ENCODE results near the gene OR52I1.

OR52I1 gene

DNA sequence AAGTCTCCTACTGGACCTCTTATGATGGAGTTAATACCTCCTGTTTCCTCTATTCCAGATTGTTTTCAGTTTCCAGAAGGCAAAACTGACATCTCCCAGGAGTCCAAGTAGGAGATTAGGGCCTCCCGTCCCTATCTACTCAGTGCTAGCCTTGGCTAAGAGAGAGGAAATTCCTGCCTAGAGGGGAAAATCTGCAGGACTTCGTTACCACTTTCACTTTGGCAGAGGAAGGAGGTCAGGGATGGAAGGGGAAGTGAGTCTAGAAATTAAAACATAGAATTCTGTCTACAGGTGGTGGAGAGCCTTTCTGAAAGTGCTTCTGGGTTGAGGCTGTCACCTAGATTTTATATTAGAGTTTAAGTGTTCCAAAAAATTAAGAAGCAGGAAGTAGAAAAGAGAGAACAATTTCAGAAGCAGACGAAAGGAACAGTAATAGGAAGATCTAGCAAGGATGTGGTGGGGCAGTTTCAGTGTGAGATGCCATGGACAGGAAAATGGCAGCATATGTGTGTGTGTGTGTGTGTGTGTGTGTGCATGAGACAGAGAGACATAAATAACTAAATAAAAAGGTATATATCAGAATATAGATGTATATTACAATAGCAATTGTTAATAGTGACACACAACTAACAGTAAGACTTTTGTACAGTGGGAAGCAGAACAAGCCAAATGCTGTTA, 16.6 kb downstream of the OR52I1 start:
- DNase-seq: no peak

DNA sequence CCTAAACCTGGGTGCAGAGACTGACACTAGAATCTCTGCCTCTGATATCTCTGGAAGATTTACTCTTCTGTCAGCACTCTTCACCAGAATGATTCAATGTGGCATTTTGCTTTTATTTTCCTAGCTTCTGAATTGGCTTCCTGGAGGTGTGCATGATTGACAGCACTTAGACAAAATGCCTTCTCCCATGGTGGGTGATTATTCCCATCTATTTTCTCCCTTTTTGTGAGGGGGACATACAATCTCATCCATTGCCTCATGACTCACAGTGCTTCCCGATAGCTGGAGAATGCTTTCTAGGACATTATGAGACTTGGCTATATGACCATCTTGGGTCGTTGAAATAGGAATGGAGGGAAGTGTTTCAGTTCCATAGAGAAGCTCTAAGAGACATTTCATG, 18.1 kb downstream of the OR52I1 start:
- no peak for DNase-seq

DNA sequence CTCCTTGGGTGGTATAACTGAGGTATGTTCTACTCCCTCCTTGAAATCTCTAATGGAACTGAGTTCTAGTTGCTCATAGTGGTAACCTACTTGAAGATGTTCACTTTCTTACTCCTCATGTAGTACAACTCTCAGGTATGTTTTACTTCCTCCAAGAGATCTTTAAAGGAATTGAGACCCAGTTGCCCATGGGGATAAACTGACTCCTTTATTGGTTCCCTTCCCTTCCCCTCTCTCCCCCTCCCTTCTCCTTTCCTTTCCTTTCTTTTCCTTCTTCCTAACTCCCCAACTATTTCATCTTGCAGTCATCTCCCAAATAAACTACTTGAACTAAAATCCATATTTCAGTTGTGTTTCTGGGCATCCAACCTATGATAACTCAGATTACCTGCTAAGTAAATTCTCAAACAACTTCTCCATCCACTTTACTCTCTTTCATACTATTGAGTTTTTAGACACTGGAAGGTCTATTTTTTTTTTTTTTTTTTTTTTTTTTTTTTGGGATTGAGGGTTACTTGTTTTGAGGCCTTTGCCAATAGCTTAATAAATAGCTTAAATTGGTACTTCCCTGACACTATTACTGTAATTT, 22.1 kb downstream of the OR52I1 start:
- DNase-seq: no peak

DNA sequence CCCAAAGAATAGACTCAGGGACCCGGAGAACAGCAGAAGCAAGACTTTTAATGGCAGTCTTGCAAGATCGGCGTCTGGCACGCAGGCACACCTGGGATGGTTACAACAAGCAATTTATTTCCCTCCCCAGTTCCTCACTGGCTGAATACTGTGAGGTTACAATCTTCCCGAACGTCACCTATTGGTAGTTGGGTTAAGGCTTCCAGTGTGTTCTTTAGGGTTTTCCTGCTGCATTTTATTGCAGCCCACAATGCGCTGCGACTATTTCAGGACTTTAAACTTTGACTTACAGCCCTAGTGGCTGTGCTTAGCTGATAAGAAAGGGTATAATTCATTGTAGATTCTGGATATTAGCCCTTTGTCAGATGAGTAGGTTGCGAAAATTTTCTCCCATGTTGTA, 25.7 kb downstream of the OR52I1 start:
- no peak for DNase-seq

DNA sequence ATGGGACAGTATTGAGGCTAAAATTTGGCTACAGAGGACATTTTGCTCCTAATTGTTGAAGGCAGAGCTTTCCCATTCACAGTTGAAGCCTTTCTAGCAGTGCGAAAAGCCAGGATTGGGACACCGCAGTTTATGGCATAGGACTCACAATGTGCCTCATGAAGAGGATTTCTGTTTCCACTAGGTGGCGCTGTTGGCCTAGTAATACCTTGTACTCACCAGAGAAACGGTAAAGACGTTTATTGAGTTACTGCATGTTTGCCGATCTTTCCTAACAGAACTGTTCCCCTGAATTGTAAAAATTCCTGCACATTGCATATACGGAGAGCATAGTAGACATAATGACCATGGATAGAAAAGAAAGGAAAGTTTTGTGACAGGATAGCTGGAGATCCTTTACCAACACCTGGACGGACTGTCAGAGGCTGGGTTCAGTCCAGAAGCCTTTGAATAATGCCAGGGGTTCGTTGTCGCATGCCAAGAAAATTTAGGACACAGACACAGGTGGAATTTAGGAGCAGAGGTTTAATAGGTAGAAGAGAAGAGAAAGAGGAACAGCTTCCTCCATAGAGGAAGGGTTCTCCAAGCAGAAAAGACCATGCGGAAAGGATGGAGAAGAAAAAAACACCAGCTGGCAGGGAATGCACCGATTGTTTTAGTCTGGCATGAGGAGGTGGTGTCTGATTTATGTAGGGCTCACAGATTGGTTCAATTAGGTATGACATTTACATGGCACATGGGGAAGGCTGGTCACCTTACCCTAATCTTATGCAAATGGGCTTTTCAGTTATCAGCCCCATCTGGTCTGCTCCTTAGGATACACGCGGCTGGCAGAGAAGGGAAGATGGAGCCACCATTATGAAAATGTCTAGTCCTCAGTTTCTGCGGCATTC, 32.6 kb downstream of the OR52I1 start:
- DNase-seq: peak in 10 of 51 donors; percentile 1 to 37 (median 11)

DNA sequence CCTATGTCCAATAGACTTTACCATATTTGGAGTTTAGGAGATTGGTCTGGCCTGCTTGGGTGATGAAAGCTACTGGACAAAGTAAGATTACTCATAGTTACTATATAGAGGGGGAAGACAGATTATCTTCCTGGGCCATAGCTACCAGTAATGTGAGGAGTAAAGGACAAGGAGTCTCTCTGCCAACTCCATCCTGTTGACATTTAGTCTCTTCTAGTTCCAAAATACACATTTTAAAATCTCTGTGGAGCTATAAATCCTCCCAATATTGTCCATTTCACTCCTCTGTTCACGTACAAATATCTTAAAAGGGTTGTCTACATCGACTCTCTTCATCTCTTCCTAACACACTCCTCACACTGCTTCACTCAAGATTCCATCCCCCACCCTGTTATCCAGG, 42.3 kb downstream of the OR52I1 start:
- DNase-seq: no peak

DNA sequence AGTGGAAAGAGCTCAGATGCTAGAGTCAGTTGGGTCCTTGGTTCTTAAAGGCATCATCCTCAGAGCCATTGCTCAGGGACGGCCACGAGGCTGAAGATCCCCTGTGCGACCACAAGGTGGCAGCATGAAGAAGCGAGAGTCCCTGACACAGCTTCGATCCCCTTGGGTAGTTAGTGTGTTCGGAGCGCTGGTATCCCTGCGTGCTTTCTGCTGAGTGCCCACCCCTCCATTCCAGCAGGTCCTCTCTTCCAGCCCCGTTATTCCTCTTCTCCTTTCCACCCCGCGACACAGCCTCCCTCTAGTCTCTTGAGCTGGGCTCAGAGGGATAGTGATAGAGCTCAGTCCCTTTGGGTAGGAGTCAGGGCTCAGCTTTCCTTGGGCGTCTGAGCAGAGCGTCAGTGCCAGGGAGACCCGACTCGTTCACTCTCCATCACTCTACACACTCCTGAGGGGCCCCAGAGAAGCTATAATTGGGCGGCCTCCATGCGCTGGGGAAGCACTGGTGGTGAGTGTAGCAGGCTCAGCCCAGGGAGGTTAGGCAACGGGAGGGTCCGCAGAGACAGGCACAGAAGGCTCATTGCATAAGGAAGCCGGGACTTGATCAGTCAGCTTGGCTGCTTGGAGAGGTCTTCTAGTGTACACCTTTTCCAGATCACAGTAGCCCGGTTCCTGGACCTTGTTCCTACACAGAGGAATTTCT, 43.3 kb downstream of the OR52I1 start, which contains the start of gene OR51D1:
TSS of gene OR51D1 (plus strand) at position 516 of the 700 bp plus-strand sequence. CDS start 2,314 bp downstream, outside the sequence.
- peak in 40 of 51 donors; percentile 2 to 72 (median 36) for DNase-seq

DNA sequence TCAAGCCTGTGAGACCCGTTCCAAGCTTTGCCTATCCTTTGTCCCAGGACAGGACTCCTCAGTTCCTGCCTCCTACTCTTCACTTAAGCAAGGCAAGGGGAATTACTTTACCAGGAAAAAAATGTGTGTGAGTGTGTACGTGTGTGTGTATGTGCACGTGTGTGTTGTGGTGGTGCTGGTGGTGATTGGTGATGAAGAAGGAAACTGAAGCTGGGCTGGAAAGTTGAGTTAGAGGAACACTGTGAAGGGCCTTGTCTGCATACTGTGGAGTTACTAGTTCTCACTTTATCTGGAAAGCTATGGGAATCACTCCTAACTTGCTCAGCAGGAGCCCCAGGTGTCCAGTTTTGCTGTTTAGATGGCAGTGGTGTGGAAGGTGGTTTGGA, 43.8 kb downstream of the OR52I1 start:
- no peak for DNase-seq

DNA sequence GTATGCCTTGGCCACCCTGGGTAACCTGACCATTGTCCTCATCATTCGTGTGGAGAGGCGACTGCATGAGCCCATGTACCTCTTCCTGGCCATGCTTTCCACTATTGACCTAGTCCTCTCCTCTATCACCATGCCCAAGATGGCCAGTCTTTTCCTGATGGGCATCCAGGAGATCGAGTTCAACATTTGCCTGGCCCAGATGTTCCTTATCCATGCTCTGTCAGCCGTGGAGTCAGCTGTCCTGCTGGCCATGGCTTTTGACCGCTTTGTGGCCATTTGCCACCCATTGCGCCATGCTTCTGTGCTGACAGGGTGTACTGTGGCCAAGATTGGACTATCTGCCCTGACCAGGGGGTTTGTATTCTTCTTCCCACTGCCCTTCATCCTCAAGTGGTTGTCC, 46.1 kb downstream of the OR52I1 start:
- DNase-seq: no peak

DNA sequence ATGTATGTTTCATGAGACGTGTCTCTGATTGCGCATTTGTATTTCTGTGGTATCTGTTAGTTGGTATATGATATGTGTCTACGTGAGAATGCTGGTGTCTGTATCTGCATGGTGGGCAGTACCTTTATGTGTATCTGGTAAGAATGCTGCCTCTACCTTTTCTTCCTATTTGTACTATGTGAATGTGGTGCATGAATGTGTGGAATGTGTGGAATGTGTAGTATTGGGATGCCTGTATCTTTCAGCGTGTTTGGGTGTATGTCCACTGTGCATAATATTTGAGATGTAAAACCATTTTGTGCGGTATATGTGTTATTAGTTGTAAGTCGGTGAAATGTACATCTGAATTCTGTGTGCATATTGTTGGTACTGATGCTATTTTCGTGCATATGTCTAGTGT, 47.7 kb downstream of the OR52I1 start:
- no peak for DNase-seq

DNA sequence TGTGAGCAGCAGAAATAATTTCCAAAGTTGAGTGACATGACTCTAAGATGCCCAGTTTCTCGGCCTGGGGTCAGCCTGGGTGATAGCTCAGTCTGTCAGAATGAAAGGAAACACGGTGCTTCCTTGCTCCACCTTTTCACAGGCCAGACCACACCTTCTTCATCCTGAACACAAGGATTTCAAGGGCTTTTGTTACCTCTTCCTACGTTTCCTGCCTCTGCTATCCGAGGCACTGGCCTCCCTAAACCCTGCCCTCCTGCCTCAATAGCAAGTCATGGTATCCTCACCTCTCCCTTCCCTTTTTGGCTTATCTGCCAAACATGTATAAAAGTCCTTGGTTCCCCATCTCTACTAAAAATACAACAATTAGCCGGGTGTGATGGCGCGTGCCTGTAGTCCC, 48.2 kb downstream of the OR52I1 start:
- DNase-seq: no peak

DNA sequence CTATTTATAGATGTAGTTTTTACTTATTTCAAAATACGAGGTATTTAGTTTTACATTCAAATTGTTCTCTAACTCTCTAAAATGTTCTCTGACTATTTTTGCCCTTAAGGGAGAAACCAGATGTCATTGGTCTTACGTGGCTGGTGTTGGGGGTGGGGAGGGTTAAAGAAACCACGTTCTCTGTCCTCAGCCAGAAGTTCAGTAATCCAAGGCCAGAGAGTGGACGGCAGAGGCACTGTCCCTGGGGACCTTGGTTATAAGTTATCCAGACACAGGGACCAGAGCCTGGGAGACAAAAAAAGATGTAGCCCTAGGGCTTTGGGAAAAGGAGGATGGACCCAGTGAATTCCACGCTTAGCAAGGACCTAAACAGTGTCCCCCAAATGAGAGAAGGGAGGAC, 49.2 kb downstream of the OR52I1 start:
- DNase-seq: no peak

DNA sequence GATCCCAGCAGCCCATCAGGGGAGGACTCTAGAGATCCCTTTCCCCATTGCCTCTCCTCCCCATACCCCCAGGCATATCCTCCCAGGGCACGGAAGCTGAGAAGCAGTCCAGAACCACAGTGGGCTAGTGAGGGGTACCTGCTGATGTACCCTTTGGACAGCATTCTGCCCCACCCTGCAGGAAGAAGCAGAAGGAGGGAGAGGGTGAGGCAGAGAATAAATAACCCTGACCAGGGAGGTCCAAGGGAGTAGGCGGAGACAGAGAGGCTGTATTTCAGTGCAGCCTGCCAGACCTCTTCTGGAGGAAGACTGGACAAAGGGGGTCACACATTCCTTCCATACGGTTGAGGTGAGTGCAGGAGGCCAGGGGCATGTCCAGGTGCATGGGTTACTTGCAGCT, 49.8 kb downstream of the OR52I1 start, which contains the start of gene OR51E1:
TSS of gene OR51E1 (plus strand) at position 301 of the 400 bp plus-strand sequence. CDS start 8,545 bp downstream, outside the sequence.
- no peak for DNase-seq

DNA sequence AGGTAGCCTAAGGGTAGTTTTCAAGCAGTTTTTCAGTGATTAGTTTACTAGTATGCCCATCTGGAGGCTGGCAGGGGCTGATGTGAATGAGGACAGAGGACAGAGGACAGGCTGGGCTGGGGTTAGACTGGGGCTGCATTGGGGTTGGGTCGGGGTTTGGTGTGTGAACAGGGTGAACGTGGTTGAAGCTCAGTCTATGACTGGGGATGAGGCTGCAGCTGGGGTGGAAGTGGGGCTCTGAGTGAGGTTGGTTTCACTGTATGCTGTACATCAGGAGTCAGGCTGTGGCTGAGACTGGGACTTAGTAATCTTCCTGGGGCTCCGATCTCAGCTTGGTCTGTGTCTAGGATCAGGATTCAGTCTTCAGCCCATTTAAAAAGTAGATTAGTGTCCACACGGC, 50.4 kb downstream of the OR52I1 start:
- DNase-seq: no peak

Data from hypothalamus (tissue), 51 donors.